Heart right ventricle (tissue), 16 donors: ENCODE data around the gene PAK6. TPM values are rescaled to one million over a fixed set of nuclear protein-coding genes. Genes with fewer than 3 reads are reported as not detected.

ENCODE experiments used
- ATAC-seq, 8 donors: fragments of 200-7000 bp; cut with Tn5 transposase; one replicate each; pipeline ENCODE4 v1.9.1; 2020; ENCODE audit warnings: mild to moderate bottlenecking in 8 of 8, moderate library complexity in 8 of 8, moderate number of reproducible peaks in 1 of 8
- DNase-seq, 2 donors: peaks; one replicate each; pipeline ENCODE4 v3.0.0-alpha.2; 2020
- H3K27ac ChIP-seq, 10 donors: fragments of 200-600 bp; sonication (generic) in 2 of 10; one replicate each; pipeline versions ENCODE4 v1.5.0 to v1.8.0; 2020 to 2022; ENCODE audit warnings: mild to moderate bottlenecking in 3 of 10
- H3K27me3 ChIP-seq, 7 donors: fragments of 200-600 bp; one replicate each; pipeline ENCODE4 v1.8.0; 2021 to 2022; ENCODE audit warnings: mild to moderate bottlenecking in 2 of 7
- H3K36me3 ChIP-seq, 9 donors: fragments of 200-600 bp; sonication (generic) in 1 of 9; one replicate each; pipeline versions ENCODE4 v1.5.0 to v1.8.0; 2020 to 2022; ENCODE audit warnings: mild to moderate bottlenecking in 2 of 9
- H3K4me1 ChIP-seq, 9 donors: fragments of 200-600 bp; sonication (generic) in 1 of 9; one replicate each; pipeline versions ENCODE4 v1.5.0 to v1.8.0; 2020 to 2022; ENCODE audit warnings: mild to moderate bottlenecking in 4 of 9
- H3K4me3 ChIP-seq, 10 donors: fragments of 200-600 bp; sonication (generic) in 2 of 10; one replicate each; pipeline versions ENCODE4 v1.5.0 to v1.8.0; 2020 to 2022; ENCODE audit warnings: mild to moderate bottlenecking in 7 of 10, moderate library complexity in 2 of 10
- H3K9me3 ChIP-seq, 11 donors: fragments of 200-600 bp in 10 of 11; sonication (generic) in 2 of 11; one replicate each; pipeline versions ENCODE4 v1.5.0 to v1.8.0; 2013 to 2022; ENCODE audit warnings: mild to moderate bottlenecking in 2 of 11, control low read depth in 1 of 11, moderate library complexity in 1 of 11
- WGBS, 2 donors: extraction: QIAGEN DNeasy Blood & Tissue Kit; methylation state at CpG; one replicate each; pipeline ENCODE4 v1.1.7; 2013; ENCODE audit warnings: inconsistent platforms in 1 of 2; 5-methylcytosine and 5-hydroxymethylcytosine counted together
- intact Hi-C, 10 donors: fragments of 100-400 bp; cut with DNase I; formaldehyde crosslinking; loops; one replicate each; pipeline versions ENCODE4 v1.11.1 to v1.14.2; 2022
- polyA plus RNA-seq, 2 donors: library from polyadenylated mRNA; stranded (reverse); fragments of 200-250 nt; gene quantifications; one replicate each; pipeline ENCODE4 v1.2.3, GENCODE V29; 2013
- total RNA-seq, 10 donors: library from RNA; stranded (reverse); fragmentation: NEBNext Ultra II Directional in 3 of 10; extraction: Animal tissue kit (Norgen Biotek cat#: 25700) in 3 of 10; gene quantifications; one replicate each; pipeline versions ENCODE4 v1.2.1 to v1.2.4, GENCODE V29; 2021 to 2023
- TF ChIP-seq, protein P1 (sequence below), 9 donors: fragments of 200-600 bp; sonication (generic) in 2 of 9; IDR thresholded peaks; one replicate each; pipeline versions ENCODE4 v1.5.0 to v1.8.0; 2021 to 2022; ENCODE audit warnings: antibody characterized with exemption in 9 of 9, mild to moderate bottlenecking in 5 of 9, moderate library complexity in 1 of 9
- donor health status: Arrhythmogenic right ventricular cardiomyopathy.
- donor health status: ischemic (EF 13 %, LVEDD 7.1; RV severe dilation, severe dysfunction).
- donor health status: healthy with polysubstance abuse.
- donor health status: DM: no; HTN: yes; CAD: no.
- donor health status: DM: no; HTN: no; CAD: no.
- donor health status: ischemic (EF 25% LVEDD 6.9; RV normal size, moderate dysfunction).
- donor health status: ischemic (EF 25% LVEDD 5.7; RV mildly dilated, moderate dysfunction).
- donor health status: healthy.
- donor health status: DM: yes; HTN: yes; CAD: no.
- donor health status: Ischemic cardiomyopathy.
- donor health status: ischemic (EF 35%, LVEDD 5.7; RV mildly dilated, moderate dysfunction).
- donor health status: nonischemic (EF 11% LVEDD 7.7; RV severe dilation, severe dysfunction).
- donor health status: DM: yes; HTN: yes; CAD: no.
- donor health status: PGD.
- donor health status: ischemic (EF 29% LVEDD 5.4; RV normal size, mild dysfunction).
- donor health status: nonischemic (EF 23%, LVEDD 6.1; RV moderate dilation, normal function).

PAK6 gene
- total and polyA plus RNA-seq, 12 donors: 0.48 to 14.1 (median 7.4) TPM

- DNase-seq: no peak
- Histone ChIP-seq H3K36me3 (no peaks in the 10 kb centered on the region), H3K4me3 (peak overlapping the region in 4 of 10 donors; percentile 50 to 62 (median 56)), H3K4me1 (peaks cover 20 to 61% (median 45%) of the 10 kb centered on the region in 9 donors), H3K27me3 (peaks cover 15 to 74% (median 67%) of the 10 kb centered on the region in 7 donors), H3K9me3 (no peaks in the 10 kb centered on the region), H3K27ac (no peak overlapping the region)
- no peak for ATAC-seq
- intact Hi-C loops: loop anchor here in 3 of 10 donors (2.0 to 5.0 kb wide), 3 partner anchors 24 to 141 kb away; no protein-coding TSS in a partner anchor
- 54 to 59% methylated on average over 43 of the region's 43 CpGs for WGBS, 2 donors
- TF ChIP-seq, protein P1, sequence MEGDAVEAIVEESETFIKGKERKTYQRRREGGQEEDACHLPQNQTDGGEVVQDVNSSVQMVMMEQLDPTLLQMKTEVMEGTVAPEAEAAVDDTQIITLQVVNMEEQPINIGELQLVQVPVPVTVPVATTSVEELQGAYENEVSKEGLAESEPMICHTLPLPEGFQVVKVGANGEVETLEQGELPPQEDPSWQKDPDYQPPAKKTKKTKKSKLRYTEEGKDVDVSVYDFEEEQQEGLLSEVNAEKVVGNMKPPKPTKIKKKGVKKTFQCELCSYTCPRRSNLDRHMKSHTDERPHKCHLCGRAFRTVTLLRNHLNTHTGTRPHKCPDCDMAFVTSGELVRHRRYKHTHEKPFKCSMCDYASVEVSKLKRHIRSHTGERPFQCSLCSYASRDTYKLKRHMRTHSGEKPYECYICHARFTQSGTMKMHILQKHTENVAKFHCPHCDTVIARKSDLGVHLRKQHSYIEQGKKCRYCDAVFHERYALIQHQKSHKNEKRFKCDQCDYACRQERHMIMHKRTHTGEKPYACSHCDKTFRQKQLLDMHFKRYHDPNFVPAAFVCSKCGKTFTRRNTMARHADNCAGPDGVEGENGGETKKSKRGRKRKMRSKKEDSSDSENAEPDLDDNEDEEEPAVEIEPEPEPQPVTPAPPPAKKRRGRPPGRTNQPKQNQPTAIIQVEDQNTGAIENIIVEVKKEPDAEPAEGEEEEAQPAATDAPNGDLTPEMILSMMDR (IDR thresholded peaks at IDR 0.05): no peak
Measured at GRCh38 chr15:40281057-40281800, 42.4 kb downstream of the PAK6 start.

DNA sequence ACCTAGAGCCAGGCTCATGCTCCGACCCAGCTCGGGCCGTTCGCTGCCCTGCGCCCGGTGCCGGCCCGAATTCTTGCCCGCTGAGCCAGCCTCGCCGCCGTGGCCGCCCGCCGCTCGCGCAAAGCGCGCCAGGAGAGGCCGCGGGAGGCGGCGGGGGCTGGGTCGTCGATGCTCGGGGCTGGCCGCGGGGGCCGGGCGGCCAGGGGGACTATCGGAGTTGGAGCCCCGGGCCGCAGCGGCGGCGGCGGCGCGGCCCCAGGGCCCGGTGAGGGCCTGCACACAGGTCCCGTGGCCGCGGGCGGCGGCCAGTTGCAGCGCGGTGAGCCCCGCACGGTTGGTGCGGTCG, 42.9 kb downstream of the PAK6 start:
- H3K4me1 ChIP-seq: peaks cover 20 to 66% (median 47%) of the 10 kb centered on the region in 9 donors
- H3K27ac ChIP-seq: no peak overlapping the region
- ATAC-seq (no peak), DNase-seq (no peak)
- peaks cover 15 to 74% (median 67%) of the 10 kb centered on the region in 7 donors for H3K27me3 ChIP-seq
- no peaks in the 10 kb centered on the region for H3K9me3 ChIP-seq
- H3K36me3 ChIP-seq: no peaks in the 10 kb centered on the region
- TF ChIP-seq, protein P1 (IDR thresholded peaks at IDR 0.05): no peak
- intact Hi-C loops: loop anchor here in 4 of 10 donors (2.0 to 5.0 kb wide), 3 partner anchors 23 to 141 kb away; no protein-coding TSS in a partner anchor
- H3K4me3 ChIP-seq: peak overlapping the region in 9 of 10 donors; percentile 37 to 62 (median 50)
- WGBS, 2 donors: 9 to 14% methylated on average over 35 to 51 of the region's 51 CpGs

DNA sequence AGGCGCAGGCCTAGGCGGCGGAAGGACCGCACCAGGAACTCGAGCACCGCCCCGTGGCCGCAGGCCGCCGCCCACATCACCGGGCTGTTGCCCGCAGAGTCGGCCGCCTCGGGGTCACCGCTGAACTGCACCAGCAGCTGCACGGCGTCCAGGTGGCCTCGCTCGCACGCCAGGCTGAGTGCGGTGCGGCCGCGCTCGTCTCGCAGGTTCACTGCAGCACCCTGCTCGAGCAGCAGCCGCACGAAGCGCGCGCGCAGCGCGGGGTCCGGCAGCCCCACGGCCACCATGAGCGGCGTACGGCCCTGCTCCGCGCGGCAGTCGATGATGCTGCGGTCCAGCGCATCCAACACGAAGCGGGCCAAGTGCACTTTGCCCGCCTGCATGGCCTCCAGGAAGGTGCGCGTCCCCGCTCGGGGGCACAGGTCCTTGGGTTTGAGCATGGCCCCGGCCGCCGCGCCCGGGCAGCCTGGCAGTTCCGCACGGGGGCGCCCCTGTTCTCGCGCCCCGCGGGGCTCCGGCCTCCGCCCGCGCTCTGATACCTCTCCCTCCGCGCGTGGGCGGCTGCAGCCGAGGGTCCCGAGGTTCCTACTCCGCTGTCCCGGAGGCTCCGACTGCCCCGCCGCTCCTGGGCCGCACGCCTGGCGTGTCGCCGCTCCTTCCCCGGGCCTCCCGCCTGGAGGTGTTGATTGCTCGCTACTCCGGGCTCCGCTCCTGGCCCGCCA, 43.4 kb downstream of the PAK6 start:
- DNase-seq (peak in 1 of 2 donors; percentile 55), ATAC-seq (peak in 3 of 8 donors; percentile 23 to 32 (median 25))
- intact Hi-C loops: loop anchor here in 2 of 10 donors (2.0 to 5.0 kb wide), 2 partner anchors 28 to 140 kb away; no protein-coding TSS in a partner anchor
- peak overlapping the region; percentile 37 to 62 (median 50) for H3K4me3 ChIP-seq
- TF ChIP-seq, protein P1 (IDR thresholded peaks at IDR 0.05): peak in 6 of 9 donors; percentile 26 to 59 (median 47)
- peaks cover 15 to 69% (median 67%) of the 10 kb centered on the region in 7 donors for H3K27me3 ChIP-seq
- peaks cover 20 to 63% (median 44%) of the 10 kb centered on the region in 9 donors for H3K4me1 ChIP-seq
- 1% methylated on average over 81 to 92 of the region's 92 CpGs for WGBS, 2 donors
- no peaks in the 10 kb centered on the region for H3K9me3 ChIP-seq
- H3K36me3 ChIP-seq: no peaks in the 10 kb centered on the region
- H3K27ac ChIP-seq: peak overlapping the region in 1 of 10 donors; percentile 1
